Measurements from ENCODE around the gene KLHL3. TPM values are rescaled to one million over a fixed set of nuclear protein-coding genes. Genes with fewer than 3 reads are reported as not detected.

The KLHL3 gene
- total RNA-seq, 1 experiment from 2014 or later = 15.7 TPM

DNA sequence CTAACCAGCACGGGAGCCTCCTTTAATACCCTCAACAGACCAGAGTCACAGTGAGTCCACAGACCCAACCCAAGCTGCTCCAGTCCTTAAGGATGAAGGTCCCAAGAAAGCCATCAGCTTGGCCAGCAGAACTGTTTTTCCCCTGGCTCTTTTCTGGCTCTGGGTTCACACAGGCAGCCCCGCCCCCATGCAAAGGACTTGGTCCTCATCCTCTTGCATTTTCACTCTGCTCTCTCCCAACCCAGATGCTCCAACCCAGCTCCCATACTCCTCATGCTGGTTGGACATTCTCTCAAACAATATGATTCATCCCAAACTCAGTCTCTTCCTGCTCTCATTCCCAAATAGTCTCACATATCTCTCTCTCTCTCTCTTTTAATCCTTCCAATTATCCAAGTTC lies 162.5 kb downstream of the KLHL3 start:
- no peak for ATAC-seq
- ChIA-PET CTCF (no interaction called here), POLR2A (no interaction called here)
- Mint-ChIP-seq H3K27me3 (ENCODE audit: low read depth) (peaks cover 3% of the 10 kb centered on the region; the same call in 1 of the 2 replicates), H3K4me1 (peaks cover under 1% of the 10 kb centered on the region; the same call in 1 of the 2 replicates), H3K9me3 (peaks cover 4% of the 10 kb centered on the region; the same call in 1 of the 2 replicates), H3K27ac (no peak overlapping the region), H3K4me3 (no peak overlapping the region), H3K36me3 (no peaks in the 10 kb centered on the region)
- TF ChIP-seq ESRRA (CRISPR knock-in tag; IDR thresholded peaks at IDR 0.05; ENCODE audit: borderline replicate concordance) (no peak), KAT7 (CRISPR knock-in tag; IDR thresholded peaks at IDR 0.05; ENCODE audit: borderline replicate concordance) (no peak), CREM (CRISPR knock-in tag; IDR thresholded peaks at IDR 0.05) (no peak)
- TF ChIP-seq, protein P1, sequence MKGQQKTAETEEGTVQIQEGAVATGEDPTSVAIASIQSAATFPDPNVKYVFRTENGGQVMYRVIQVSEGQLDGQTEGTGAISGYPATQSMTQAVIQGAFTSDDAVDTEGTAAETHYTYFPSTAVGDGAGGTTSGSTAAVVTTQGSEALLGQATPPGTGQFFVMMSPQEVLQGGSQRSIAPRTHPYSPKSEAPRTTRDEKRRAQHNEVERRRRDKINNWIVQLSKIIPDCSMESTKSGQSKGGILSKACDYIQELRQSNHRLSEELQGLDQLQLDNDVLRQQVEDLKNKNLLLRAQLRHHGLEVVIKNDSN (CRISPR knock-in tag; IDR thresholded peaks at IDR 0.05) = no peak
- no peak for DNase-seq (ENCODE audit: low spot score)

DNA sequence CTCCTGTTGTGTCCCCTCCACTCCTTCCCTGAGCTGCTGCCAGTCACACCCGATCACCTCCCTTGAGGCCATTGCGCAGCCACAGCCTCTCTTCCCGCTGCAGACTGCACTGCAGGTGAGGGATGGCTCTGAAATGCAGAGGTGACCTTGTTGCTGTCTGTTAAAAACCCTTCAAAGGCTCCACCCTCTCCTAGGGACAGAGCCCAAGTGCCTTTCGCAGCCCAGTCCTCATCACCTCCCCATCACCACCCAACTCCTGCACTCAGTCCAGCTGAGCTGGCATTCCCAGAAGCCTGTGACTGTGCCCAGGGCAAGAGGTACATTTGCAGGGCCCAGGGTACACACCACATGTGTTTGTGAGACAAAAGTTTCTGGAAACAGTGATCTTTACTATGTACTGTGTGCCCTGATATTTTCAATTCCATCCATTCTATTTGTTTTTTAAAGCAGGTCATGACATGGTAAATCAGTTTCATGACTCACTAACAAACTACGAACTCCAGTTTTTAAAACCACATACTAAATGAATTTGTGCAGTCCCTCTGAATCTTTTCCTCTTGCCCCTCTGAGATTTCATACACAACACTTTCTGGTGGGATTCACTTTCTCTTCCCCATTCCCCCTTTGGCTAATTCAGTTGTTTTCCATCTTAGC lies 163.7 kb downstream of the KLHL3 start:
- peaks cover 6% of the 10 kb centered on the region; the same call in 1 of the 2 replicates for H3K4me1 Mint-ChIP-seq
- H3K36me3 Mint-ChIP-seq = no peaks in the 10 kb centered on the region
- H3K9me3 Mint-ChIP-seq = peaks cover 4% of the 10 kb centered on the region; the same call in 1 of the 2 replicates
- TF ChIP-seq, protein P2, sequence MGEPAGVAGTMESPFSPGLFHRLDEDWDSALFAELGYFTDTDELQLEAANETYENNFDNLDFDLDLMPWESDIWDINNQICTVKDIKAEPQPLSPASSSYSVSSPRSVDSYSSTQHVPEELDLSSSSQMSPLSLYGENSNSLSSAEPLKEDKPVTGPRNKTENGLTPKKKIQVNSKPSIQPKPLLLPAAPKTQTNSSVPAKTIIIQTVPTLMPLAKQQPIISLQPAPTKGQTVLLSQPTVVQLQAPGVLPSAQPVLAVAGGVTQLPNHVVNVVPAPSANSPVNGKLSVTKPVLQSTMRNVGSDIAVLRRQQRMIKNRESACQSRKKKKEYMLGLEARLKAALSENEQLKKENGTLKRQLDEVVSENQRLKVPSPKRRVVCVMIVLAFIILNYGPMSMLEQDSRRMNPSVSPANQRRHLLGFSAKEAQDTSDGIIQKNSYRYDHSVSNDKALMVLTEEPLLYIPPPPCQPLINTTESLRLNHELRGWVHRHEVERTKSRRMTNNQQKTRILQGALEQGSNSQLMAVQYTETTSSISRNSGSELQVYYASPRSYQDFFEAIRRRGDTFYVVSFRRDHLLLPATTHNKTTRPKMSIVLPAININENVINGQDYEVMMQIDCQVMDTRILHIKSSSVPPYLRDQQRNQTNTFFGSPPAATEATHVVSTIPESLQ (CRISPR knock-in tag; IDR thresholded peaks at IDR 0.05) = no peak
- TF ChIP-seq FOXP1 (CRISPR knock-in tag; IDR thresholded peaks at IDR 0.05; ENCODE audit: borderline replicate concordance) (no peak), HMGA2 (CRISPR knock-in tag; IDR thresholded peaks at IDR 0.05) (no peak), ZNF232 (CRISPR knock-in tag; IDR thresholded peaks at IDR 0.05) (no peak)
- TF ChIP-seq, protein P3, sequence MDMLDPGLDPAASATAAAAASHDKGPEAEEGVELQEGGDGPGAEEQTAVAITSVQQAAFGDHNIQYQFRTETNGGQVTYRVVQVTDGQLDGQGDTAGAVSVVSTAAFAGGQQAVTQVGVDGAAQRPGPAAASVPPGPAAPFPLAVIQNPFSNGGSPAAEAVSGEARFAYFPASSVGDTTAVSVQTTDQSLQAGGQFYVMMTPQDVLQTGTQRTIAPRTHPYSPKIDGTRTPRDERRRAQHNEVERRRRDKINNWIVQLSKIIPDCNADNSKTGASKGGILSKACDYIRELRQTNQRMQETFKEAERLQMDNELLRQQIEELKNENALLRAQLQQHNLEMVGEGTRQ (CRISPR knock-in tag; IDR thresholded peaks at IDR 0.05) = no peak
- TF ChIP-seq, protein P4, sequence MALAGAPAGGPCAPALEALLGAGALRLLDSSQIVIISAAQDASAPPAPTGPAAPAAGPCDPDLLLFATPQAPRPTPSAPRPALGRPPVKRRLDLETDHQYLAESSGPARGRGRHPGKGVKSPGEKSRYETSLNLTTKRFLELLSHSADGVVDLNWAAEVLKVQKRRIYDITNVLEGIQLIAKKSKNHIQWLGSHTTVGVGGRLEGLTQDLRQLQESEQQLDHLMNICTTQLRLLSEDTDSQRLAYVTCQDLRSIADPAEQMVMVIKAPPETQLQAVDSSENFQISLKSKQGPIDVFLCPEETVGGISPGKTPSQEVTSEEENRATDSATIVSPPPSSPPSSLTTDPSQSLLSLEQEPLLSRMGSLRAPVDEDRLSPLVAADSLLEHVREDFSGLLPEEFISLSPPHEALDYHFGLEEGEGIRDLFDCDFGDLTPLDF (CRISPR knock-in tag; IDR thresholded peaks at IDR 0.05) = no peak
- TF ChIP-seq, protein P5, sequence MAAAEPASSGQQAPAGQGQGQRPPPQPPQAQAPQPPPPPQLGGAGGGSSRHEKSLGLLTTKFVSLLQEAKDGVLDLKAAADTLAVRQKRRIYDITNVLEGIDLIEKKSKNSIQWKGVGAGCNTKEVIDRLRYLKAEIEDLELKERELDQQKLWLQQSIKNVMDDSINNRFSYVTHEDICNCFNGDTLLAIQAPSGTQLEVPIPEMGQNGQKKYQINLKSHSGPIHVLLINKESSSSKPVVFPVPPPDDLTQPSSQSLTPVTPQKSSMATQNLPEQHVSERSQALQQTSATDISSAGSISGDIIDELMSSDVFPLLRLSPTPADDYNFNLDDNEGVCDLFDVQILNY (CRISPR knock-in tag; IDR thresholded peaks at IDR 0.05) = no peak
- DNase-seq (ENCODE audit: low spot score) (no peak), ATAC-seq (no peak)
- no peak overlapping the region for H3K4me3 Mint-ChIP-seq
- H3K27ac Mint-ChIP-seq = no peak overlapping the region
- ChIA-PET POLR2A (no interaction called here), CTCF (no interaction called here)
- peaks cover 3% of the 10 kb centered on the region; the same call in 1 of the 2 replicates for H3K27me3 Mint-ChIP-seq (ENCODE audit: low read depth)

DNA sequence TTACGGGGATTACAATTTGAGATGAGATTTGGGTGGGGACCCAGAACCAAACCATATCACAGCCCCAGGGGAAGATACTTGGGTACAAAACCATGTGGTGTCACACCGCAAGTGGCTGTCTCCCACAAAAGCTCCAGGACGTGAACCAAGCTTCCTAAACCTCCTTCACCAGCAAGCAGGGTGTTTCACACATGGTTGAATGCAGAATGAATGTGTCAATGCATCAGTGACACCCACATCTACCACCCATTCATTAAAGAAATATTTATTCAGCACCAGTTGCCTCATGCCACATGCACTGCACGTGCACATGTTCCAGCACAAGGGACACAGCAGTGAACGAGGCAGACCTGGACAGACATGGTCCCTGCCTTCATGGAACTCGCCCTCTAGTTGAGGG lies 165.8 kb downstream of the KLHL3 start:
- Mint-ChIP-seq H3K4me1 (peaks cover 6% of the 10 kb centered on the region; the same call in 1 of the 2 replicates), H3K27ac (no peak overlapping the region), H3K9me3 (peaks cover 4% of the 10 kb centered on the region; the same call in 1 of the 2 replicates), H3K27me3 (ENCODE audit: low read depth) (no peaks in the 10 kb centered on the region; the same call in 1 of the 2 replicates), H3K36me3 (no peaks in the 10 kb centered on the region), H3K4me3 (no peak overlapping the region)
- ChIA-PET POLR2A (no interaction called here), CTCF (interaction anchor here (1.5 to 1.6 kb wide), 2 partner anchors 10 to 36 kb away, joined by 3 read pairs; no protein-coding TSS in a partner anchor)
- no peak for TF ChIP-seq ZNF416 (CRISPR knock-in tag; IDR thresholded peaks at IDR 0.05)
- no peak for TF ChIP-seq IRF2 (CRISPR knock-in tag; IDR thresholded peaks at IDR 0.05; ENCODE audit: borderline replicate concordance, low read depth)
- no peak for TF ChIP-seq ZNF317 (CRISPR knock-in tag; IDR thresholded peaks at IDR 0.05; ENCODE audit: borderline replicate concordance, low read depth)
- TF ChIP-seq, protein P3 (CRISPR knock-in tag; IDR thresholded peaks at IDR 0.05) = no peak
- TF ChIP-seq ZNF138 (CRISPR knock-in tag; conservative IDR thresholded peaks at IDR 0.05) = no peak
- TF ChIP-seq ETV6 (CRISPR knock-in tag; IDR thresholded peaks at IDR 0.05) = no peak
- no peak for TF ChIP-seq FOXP1 (CRISPR knock-in tag; IDR thresholded peaks at IDR 0.05; ENCODE audit: borderline replicate concordance)
- no peak for ATAC-seq
- DNase-seq (ENCODE audit: low spot score) = no peak
